GM06990 (cell line): ENCODE measurements around the gene PRLR.

Source experiments
- DNase-seq: peaks from one replicate; pipeline ENCODE4 v3.0.0-alpha.2; 2011; ENCODE audit not compliant: insufficient read length; ENCODE audit errors: extremely low read depth
- H3K27me3 ChIP-seq: replicated peaks from 2 replicates; pipeline ENCODE4 v1.6.0; 2011; ENCODE audit warnings: low read length; ENCODE audit not compliant: control insufficient read depth, insufficient read depth
- H3K36me3 ChIP-seq: 2 replicates; pipeline ENCODE4 v1.5.1; 2011; ENCODE audit warnings: low read length; ENCODE audit not compliant: control insufficient read depth, insufficient read depth
- H3K4me3 ChIP-seq: replicated peaks from 2 replicates; pipeline ENCODE4 v1.5.1; 2011; ENCODE audit warnings: low read depth, mild to moderate bottlenecking, control low read depth, low read length
- TF ChIP-seq, protein P1 (sequence below): IDR thresholded peaks from 2 replicates; pipeline ENCODE4 v1.5.1; 2011; ENCODE audit warnings: low read length, control low read depth, mild to moderate bottlenecking, inconsistent platforms; ENCODE audit not compliant: insufficient read depth, poor library complexity, severe bottlenecking

PRLR gene

DNA sequence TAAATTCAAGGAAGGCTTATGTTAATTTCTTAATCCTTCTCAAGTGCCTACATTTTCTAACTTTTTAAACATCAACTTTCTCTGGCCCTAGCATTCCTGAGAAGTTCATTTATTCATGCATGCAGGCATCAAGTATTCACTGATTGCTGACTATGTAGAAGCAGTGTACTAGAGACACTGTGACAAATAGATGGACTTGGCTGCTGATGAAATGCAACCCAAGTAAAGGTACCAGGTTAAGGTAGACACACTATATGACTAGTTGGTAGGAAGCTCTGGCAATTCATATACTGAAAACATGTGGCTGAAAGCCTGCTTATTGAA lies 66.6 kb downstream of the PRLR start:
- TF ChIP-seq, protein P1, sequence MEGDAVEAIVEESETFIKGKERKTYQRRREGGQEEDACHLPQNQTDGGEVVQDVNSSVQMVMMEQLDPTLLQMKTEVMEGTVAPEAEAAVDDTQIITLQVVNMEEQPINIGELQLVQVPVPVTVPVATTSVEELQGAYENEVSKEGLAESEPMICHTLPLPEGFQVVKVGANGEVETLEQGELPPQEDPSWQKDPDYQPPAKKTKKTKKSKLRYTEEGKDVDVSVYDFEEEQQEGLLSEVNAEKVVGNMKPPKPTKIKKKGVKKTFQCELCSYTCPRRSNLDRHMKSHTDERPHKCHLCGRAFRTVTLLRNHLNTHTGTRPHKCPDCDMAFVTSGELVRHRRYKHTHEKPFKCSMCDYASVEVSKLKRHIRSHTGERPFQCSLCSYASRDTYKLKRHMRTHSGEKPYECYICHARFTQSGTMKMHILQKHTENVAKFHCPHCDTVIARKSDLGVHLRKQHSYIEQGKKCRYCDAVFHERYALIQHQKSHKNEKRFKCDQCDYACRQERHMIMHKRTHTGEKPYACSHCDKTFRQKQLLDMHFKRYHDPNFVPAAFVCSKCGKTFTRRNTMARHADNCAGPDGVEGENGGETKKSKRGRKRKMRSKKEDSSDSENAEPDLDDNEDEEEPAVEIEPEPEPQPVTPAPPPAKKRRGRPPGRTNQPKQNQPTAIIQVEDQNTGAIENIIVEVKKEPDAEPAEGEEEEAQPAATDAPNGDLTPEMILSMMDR: no peak
- no peak for DNase-seq
- no peak overlapping the region for H3K4me3 ChIP-seq

DNA sequence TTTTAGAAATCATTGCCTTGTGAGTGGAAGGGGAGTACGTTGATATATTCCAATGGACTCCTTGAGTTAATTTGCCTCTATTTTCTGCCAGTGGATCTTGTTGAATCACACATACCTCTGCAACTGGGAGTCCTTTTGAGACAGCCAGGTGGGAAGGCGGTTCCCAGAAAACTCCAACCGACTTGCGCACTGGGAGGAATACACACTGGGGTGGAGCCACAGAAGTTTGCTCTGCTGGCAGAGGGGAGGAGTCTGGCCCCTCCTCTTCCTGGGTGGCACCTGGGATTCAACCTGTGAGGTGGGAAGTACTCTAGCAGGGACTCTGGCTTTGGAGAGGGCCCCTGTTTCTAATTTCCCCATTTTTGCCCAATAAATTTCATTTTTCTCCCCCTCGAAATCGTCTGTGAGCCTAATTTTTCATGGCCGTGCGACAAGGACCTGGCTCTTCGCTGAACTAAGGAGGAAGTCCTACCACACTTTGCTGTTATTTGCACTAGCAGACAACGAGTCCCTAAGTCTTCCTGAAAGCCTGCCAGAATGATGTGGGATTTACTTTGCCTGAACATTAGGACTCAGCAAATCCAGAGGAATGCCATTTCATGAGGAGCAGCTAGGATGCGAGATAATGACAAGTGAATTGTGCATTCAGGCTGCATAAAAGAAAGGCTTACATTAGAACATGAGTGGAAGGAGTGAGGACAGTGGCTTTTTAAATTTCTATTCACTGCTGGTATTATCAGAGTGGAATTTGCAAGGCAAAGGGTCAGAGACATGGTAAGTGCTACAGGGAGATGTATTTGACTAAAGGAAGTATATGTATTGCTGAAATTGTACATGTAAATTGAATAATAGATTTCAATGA lies 67.2 kb downstream of the PRLR start:
- DNase-seq: no peak
- TF ChIP-seq, protein P1: no peak
- Histone ChIP-seq H3K27me3 (no peaks in the 10 kb centered on the region), H3K36me3 (no peaks in the 10 kb centered on the region), H3K4me3 (no peak overlapping the region)

More for the DNA sequence above, 66.6 kb downstream of the PRLR start:
- no peaks in the 10 kb centered on the region for H3K27me3 ChIP-seq
- no peaks in the 10 kb centered on the region for H3K36me3 ChIP-seq

DNA sequence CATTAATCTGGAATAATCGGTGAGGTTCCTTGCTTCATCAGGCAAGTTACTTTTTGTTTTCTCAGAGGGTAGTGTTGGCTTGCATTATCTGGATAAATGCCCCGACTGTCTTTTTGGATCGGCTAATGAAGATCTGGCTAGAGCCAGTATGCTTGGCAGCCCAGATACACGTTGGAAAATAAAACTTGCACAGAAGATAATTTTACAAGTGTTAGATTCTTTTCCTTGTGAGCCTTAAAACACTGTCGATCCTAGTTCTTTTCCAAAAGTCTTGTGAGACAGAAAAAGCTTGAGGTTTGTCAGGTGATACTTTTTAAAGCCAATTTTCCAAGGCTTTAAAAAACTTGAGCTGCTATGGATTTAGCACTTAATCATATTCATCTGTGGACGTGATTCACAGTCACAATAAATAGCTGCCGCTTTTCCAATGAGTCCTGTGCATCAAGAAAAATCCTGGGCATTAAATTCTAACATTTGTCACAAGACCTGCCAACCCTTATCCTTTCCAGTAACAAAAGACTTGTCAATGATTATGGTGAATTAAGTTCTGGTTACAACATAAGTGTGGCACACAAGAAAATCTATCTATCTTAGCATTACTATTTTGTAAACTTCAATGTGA lies 68.5 kb downstream of the PRLR start:
- DNase-seq: no peak
- no peaks in the 10 kb centered on the region for H3K36me3 ChIP-seq
- H3K4me3 ChIP-seq: no peak overlapping the region
- no peaks in the 10 kb centered on the region for H3K27me3 ChIP-seq
- TF ChIP-seq, protein P1: no peak

DNA sequence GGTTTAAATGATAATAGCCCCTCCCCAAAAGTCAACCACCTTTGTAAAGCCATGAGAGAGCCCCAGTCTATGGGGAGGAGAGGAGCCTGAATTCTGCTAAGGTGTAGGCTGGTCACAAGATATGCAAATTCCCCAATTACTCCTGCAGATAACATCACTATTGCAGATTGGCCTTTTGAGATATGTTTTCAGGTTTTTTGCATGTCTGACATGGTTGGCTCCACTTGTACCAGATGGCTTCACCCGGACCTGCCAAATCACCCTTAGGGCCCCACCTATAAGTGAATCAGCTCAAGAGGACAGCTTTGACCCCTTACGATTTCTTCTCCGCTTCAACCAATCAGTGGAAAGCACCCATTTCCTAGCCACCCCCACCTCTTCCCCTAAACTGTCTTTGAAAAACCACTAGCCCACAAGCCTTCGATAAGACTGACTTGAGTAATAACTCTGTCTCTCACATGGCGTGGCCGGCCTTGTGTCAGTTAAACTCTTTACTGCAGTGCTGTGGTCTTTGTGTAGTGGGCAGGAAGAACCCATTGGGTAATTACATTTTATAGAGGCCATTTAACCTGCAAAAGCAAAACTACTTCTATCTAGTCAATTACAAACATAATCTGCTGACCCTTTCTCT lies 69.7 kb downstream of the PRLR start:
- no peaks in the 10 kb centered on the region for H3K27me3 ChIP-seq
- no peak for DNase-seq
- no peaks in the 10 kb centered on the region for H3K36me3 ChIP-seq
- TF ChIP-seq, protein P1: no peak
- H3K4me3 ChIP-seq: no peak overlapping the region

DNA sequence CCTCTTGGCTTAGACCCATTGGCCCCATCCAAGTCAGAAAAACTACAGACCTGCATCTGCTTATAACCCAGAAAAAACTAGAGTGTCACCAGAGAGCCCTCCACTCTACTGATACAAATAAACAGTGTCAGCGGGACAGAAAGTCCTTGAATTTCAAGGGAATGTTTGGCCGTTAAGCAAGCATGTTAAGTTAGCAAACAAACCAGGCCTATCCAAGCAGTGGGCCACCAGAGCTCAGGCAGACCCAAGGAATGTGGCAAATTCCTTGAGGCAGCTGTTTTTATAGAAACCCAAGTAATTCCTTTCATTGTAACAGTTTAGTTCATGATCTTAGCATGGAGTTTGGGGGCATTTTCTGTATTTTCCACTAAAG lies 70.9 kb downstream of the PRLR start:
- Histone ChIP-seq H3K27me3 (no peaks in the 10 kb centered on the region), H3K36me3 (no peaks in the 10 kb centered on the region), H3K4me3 (no peak overlapping the region)
- TF ChIP-seq, protein P1: no peak
- DNase-seq: no peak
